Activated T-helper 1 cell treated with anti-CD3 and anti-CD28 coated beads, Interleukin-2, amount 50 U/mL, for 16 hours (primary cell): Measurements from ENCODE around the gene ITLN2.
"Not testable (repeated sequence)": the region's sequence is repeated elsewhere in the genome, so short reads cannot be mapped to it uniquely, and the experiment has no call there.

Experiments used
- DNase-seq, 2 donors: peaks; one replicate each; pipeline ENCODE4 v3.0.0-alpha.2; 2020; ENCODE audit warnings: low read depth in 1 of 2, low spot score in 1 of 2

The ITLN2 gene

GRCh38 chr1:160954158-160955104, at the start of gene ITLN2:
Gene ITLN2, minus strand, starts transcription at chr1:160954809. Its CDS starts 68 bp downstream, at chr1:160954741.
- DNase-seq = peak in 1 of 2 donors; percentile 11

DNA sequence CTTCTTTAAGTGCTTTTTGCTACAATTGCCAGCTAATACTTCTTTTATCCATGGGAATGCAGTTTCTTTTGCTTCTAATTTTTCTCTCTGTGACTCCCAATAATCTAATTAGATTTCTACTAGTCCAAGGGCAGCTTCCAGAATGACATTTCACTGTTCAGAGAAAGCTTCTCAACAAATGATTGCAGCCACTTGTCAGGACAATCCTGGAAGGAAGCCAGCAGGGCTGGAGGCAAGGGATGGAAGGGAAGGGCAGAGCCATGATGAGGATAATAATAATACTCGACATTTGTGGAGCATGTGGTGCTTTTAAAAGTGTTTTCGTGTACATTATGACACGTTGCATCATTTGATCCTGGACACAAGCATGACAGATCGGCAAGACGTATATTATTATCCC, 46.9 kb upstream of the ITLN2 start:
- DNase-seq = no peak

DNA sequence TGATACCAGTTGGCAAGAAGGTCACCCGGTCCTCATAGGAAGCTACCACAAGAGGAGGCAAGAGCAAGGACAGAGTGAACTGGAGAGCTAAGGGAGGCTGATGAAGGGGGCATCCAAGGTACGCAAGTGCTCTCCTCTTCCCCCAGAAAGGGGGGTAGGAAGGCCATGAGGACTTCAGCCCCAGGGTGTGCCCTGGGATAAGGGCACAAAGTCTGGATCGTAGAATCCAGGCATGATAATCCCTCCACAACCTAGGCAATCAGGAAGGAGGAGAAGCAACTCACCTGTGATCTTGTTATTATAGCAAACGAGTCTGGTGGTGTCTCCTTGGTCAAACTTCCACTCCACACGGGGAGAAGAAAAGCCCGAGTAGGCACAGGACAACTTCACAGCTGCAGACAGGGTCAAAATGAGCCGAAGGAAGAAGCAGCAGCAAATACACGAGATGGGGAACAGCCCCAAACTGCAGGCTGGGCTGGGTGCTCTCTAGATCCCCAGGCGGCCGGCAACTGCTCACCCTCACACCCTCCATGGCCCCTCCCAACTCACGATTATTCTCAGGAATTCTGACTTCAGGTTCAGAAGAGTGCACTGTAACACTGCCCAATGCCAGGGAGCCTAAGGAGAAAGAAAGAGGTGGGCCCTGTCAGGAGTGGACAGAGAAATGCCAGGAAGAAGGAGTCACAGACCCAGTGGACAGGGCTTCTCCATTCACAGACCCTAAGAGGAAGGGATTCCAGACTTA, 46.3 kb upstream of the ITLN2 start:
- no peak for DNase-seq

DNA sequence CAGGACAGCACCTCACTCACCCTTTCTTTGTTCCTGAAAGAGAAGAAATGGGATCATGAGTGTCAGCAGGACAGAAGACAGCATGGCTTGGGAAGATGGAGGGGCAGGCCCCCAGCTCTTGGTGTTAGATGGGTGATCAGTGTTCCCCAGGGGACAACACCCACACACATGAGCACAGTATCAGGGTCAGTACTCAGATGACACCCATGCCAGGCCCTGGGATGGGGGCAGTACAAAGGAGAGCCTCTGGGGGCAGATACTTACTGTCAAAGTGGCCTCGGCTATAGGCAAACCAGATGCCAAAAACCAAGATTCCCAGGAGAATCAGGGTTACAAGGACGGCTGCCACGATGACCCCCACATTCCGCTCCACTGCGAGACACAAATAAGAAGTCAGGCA, 44.8 kb upstream of the ITLN2 start:
- no peak for DNase-seq

DNA sequence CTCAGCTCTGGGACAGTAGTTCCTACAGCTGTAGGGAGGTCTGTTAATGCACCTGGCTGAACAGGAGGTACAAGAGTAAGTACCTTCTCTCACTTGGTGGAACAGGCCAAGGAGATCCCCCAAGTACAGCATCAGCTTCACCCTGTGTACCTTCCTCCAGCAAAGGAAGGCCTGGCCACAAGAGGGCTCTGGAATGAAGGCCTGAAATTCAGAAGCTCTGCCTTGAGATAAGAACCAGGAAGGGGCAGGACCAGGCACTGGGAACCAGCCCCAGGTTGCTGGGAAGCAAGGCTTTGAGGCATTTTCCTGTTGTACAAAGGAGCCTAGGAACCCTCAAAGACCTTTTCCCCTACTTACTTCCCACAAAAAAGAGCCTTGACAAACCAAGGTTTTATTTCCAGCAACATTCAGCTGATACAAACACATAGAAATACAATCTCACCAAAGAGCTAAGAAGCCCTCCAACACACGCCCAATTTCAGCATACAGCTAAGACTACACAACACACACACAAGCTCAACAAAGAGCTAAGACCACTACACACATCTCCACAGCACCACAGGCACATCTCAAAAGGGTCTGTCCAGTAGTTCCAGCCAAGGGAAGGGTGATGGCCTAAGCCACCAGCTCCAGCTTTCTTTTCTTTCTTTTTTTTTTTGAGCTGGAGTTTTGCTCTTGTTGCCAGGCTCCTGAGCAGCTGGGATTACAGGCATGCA, 42.9 kb upstream of the ITLN2 start:
- peak in 1 of 2 donors; percentile 8 for DNase-seq

DNA sequence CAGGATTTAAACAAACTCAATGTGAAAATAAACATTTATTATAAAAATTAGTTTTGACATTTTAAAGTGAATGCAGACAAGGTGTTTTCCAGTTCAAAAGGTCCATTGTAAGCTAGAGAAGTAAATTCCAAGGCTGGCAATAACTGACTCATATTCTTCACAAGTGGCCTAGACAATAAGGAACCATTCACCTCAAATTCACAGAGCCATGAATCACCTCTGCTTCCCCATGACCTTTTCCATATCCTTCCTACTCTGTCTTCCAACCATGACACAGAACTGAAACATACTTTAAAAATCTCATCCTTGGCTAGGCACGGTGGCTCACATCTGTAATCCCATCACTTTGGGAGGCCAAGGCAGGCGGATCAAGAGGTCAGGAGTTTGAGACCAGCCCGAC, 41.6 kb upstream of the ITLN2 start:
- DNase-seq = no peak

GRCh38 chr1:160993544-160994193, 39.1 kb upstream of the ITLN2 start:
- no peak for DNase-seq

DNA sequence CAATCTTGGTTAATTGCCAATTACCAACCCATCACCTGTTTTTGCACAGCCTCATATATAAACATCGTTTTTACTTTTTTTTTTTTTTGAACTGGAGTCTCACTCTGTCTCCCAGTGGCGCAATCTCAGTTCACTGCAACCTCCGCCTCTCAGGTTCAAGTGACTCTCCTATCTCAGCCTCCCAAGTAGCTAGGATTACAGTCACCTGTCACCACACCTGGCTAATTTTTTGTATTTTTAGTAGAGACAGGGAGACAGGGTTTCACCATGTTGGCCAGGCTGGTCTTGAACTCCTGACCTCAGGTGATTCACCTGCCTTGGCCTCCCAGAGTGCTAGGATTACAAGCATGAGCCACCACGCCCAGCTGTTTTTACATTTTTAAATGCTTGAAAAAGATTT, 37.4 kb upstream of the ITLN2 start:
- not testable (repeated sequence) for DNase-seq

- no peak for DNase-seq
These were observed 32.9 kb upstream of the ITLN2 start for GRCh38 chr1:160987359-160988050.

DNA sequence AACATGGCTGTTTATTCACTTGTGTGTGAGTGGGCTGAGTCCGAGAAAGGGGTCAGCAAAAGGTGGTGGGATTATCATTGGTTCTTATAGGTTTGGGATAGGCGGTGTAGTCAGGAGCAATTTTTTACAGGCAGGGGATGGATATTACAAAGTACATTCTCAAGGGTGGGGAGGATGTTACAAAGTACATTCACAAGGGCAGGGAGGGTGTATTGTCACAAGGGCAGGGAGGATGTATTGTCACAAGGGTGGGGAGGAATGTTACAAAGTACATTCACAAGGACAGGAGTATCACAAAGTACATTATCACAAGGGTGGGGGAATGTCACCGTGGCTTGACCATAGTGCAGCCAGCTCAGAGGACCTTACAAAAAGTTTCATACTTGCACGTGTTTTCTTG, 31.1 kb upstream of the ITLN2 start:
- no peak for DNase-seq

GRCh38 chr1:160981584-160982411, 27.2 kb upstream of the ITLN2 start:
- DNase-seq = no peak

DNA sequence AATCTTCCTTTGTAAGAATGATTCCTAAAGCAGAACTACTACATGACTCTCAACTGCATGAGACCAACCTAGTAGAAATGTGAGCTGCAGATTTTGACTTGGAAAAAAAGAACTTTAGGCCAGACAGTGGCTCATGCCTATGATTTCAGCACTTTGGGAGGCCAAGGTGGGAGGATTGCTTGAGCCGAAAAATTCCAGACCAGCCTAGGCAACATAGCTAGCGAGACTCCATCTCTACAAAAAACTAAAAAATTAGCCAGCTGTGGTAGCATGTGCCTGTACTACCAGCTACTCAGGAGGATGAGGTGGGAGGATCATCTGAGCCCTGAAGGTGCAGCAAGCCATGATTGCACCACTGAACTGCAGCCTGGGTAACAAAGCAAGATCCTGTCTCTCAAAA, 24.7 kb upstream of the ITLN2 start:
- no peak for DNase-seq

DNA sequence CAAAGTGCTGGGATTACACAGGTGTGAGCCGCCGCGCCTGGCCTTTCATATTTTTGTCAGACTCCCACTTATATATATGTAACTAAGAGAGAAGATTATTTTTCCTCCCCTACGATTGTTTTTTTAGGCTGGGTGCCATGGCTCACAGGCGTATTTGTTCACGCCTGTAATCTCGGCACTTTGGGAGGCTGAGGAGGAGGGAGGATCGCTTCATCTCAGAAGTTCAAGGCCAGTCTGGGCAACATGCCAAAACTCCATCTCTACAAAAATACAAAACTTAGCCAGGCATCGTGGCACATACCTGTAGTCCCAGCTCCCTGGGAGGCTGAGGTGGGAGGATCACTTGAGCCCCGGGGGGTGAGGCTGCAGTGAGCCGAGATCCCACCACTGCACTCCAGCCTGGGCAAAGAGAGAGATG, 23.9 kb upstream of the ITLN2 start:
- DNase-seq = no peak

DNA sequence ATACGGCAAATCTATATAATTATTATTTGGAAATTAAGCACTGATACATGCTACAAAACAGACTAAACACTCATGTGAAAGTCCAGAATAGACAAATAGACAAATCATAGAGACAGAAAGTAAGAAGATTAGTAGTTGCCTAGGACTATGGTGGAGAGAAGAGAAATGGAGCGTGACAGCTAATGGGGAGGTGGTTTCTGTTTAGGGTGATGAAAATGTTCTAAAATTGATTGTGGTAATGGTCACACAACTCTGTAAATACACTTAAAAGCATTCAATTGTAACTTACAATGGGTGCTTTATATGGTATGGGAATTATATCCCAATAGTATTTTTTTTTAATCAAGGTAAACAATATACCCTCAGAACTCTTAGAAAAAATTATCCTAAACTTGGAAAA, 20.4 kb upstream of the ITLN2 start:
- DNase-seq = no peak

GRCh38 chr1:160973491-160973890, 18.9 kb upstream of the ITLN2 start:
- DNase-seq = no peak

- no peak for DNase-seq
These were observed 18.3 kb upstream of the ITLN2 start for GRCh38 chr1:160972939-160973338.

GRCh38 chr1:160971618-160972056, 17.0 kb upstream of the ITLN2 start:
- DNase-seq = no peak

GRCh38 chr1:160963521-160963920, 8.9 kb upstream of the ITLN2 start:
- DNase-seq = no peak

DNA sequence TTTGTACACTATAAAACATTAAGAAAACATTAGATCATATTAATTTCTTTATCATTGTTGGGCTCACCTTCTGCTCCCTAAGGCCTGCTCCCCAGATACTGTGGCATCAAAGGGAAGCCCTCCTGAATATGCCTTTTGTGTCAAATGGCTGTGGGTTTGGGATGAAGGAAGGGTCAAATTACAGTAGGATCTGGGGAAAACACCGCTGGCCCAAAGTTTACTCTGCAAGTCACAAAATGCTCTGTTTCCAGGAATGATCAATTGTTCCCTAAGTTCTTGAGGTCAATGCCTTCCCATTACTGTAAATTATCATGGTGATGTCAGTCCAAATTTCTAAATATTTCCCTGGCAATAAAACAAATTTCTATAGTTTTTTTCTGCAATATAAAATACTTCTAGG, 6.8 kb upstream of the ITLN2 start:
- DNase-seq = no peak

GRCh38 chr1:160956966-160957365, 2.4 kb upstream of the ITLN2 start:
- no peak for DNase-seq
